Kidney glomerular epithelial cell (primary cell): ENCODE results near the gene SCO1.
A peak's percentile ranks its signal among the peaks of the same experiment; 100 is the strongest.

ENCODE experiments used
- DNase-seq: peaks from one replicate; lab custom pipeline; 2025; lab: John Stamatoyannopoulos, UW

SCO1 gene

DNA sequence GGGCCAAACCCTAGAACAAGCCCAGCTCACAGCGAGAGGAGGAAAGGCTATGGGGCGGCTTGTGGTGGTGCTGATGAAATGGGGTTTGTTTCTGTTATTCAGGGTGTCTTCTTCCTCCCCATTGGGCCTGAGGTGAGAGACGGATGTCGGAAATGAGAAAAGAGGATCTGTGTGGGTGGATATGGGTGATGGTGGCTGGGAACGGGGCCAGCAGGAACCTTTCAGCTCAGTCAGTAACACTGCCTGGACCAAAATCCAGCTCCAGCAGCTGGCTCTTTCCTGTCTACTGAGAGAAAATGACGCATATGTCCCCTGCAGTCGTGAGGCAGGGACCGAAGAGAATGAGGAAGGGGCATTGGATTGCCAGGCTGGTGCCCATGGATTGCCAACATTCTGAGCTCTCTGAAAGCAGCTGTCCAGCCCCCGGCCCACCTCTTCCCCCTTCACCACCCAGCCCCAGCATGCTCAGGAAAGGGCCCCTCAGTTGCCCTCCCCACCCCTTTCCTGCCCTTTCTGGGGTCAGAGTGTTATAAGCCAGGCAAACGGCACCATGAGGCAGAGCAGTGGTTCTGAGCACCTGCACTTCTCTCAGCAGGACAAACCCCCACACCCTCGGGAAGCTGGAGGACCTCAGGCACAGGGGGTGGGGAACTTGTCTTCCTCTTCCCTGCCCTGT, 44.2 kb downstream of the SCO1 start:
- no peak for DNase-seq

DNA sequence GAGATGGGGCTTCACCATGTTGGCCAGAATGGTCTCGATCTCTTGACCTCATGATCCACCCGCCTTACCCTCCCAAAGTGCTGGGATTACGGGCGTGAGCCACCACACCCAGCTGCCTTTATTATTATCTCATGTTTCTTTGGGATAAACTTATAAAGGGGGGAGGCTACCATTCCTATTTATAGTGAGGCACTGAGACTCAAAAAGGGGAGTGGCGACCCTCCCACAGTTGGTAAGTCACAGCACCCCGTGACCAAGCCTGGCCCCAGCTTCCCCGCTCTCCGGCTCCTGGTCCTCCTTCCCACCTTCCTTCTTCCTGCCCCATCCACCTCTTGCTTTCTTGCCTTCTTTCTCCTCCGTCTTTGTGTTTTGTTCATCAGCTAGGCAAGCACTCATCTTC, 45.4 kb downstream of the SCO1 start:
- no peak for DNase-seq

DNA sequence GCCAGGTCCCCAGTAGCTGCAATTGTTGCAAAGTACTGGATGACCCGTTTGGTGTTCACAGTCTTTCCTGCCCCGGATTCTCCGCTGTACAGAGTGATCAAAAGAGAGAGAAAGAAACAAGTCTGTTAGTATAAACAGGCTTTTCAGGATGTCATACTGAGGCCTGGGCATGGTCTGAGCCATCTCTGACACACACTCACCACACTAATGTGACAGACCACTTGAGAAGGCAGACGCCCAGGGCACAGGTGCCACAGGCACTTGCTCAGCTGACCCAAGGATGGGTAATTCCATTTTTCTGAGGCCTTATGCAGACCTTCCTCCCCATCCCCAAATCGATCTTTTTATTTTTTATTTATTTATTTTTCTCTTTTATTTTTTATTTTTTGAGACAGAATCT, 47.7 kb downstream of the SCO1 start:
- no peak for DNase-seq

- no peak for DNase-seq
Observed at GRCh38 chr17:10648956-10649355, 48.4 kb downstream of the SCO1 start.

DNA sequence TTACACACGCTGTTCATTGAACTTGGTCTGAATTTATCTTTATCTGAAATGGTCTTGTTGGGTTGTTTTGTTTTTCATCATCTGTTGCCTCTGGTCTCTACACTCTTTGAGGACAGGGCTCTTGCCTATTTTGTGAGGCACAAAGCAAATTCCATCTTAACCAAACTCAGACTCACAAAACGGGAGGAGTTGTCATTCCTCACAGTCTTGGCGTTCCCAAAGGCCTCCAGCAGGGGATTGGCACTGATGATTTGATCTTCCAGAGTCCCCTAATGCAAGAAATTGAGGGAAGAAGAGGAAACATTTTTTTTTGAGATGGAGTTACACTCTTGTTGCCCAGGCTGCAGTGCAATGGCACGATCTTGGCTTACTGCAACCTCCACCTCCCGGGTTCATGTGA, 49.0 kb downstream of the SCO1 start:
- DNase-seq, result no peak

- DNase-seq, result peak; percentile 53
Observed at GRCh38 chr17:10646392-10646990, 50.8 kb downstream of the SCO1 start.

GRCh38 chr17:10640475-10640874, 56.9 kb downstream of the SCO1 start:
- DNase-seq, result no peak

DNA sequence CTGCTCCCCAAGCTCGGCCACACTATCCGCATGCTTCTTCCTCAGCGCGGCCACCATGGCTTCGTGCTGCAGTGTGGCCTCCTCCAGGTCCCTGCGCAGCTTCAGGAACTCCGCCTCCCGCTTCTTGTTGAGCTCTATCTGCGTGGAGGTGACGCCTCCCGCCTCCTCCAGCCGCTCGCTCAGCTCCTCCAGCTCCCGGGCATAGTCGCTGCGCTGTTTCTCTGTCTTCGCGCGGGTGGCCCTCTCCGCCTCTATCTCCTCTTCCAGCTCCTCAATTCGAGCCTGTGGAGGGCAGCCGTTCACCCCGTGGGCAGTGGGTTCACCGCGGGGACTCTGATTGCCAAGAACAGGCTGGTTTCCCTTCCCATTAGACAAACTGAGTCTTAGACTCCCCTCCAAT, 59.2 kb downstream of the SCO1 start:
- DNase-seq, result no peak

- no peak for DNase-seq
Observed at GRCh38 chr17:10635290-10635689, 62.0 kb downstream of the SCO1 start.

- no peak for DNase-seq
Observed at GRCh38 chr17:10633738-10634379, 63.5 kb downstream of the SCO1 start.

DNA sequence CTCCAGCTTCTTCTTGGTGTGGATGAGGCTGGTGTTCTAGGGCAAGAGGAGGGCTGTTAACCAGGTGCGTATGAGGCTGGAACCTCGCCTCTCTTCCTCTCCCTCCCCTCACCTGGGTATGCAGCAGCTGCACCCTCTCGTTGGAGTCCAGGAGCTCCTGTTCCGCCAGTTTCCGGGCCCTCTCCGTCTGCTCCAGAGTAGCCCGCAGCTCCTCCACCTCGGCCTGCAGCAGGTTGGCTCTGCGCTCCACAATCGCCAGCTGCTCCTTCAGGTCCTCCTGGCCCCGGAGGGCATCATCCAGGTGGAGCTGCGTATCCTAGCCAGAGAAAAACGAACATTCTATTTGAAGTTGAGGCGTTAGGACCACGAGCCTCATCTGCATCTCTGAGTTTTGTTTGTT, 65.6 kb downstream of the SCO1 start:
- DNase-seq, result no peak

- DNase-seq, result peak; percentile 25
Observed at GRCh38 chr17:10631048-10631700, 66.2 kb downstream of the SCO1 start.

GRCh38 chr17:10629706-10630105, 67.6 kb downstream of the SCO1 start:
- DNase-seq, result no peak

DNA sequence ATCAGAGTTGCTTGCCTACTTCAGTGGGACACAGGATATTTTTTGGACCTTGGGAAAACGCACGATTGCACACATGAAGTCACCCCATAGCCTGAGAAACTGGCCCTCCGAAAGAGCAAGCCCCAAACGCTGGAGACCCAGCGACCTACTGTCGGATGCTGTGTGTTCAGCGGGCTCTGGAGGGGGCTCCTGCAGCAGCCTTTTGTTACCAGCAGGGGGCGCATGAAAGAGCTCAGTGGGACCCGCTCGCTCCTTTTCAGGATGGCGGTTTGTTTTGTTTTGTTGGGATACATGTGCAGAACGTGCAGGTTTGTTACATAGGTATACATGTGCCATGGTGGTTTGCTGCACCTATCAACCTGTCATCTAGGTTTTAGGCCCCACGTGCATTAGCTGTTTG, 68.6 kb downstream of the SCO1 start:
- no peak for DNase-seq

DNA sequence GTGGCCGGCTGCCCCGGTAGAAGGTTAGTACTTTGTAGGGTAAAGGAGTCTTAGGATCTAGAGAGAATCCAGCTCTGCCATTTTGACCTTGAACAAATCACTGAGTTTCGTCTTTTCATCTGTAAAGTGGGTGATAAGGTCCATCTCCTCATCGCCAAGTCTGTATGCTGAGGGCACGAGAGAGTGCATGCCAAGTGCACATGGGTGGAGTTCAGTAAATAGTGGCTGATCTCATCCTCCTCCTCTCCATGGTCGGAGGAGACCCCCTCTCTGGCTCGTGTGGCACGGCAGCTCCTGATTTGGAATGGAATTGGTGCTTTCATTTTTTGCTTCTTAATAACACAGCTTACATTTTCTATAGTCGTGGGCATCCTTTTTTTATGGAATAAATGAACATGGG, 70.9 kb downstream of the SCO1 start:
- no peak for DNase-seq

DNA sequence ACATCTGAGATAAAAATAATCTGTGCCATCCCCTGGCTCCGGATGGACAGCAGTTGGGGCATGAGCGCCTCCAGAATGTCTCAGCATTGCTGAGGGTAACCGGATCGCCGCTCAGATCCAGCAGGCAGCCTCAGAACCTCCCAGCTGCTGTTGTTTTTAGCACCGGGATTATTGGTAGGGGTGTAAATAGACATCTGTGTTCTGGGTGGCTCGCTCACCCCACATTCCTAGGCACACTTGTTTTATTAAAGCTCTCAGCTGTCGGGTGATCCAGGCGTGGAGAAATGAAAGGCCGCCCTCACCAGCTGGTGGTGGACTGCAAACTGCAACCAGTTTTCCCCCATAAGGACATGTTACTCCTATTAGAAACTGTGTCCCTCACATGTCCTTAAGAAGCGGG, 72.4 kb downstream of the SCO1 start:
- no peak for DNase-seq

- DNase-seq, result no peak
Observed at GRCh38 chr17:10623737-10624338, 73.5 kb downstream of the SCO1 start.

- DNase-seq, result no peak
Observed at GRCh38 chr17:10622617-10623485, 74.5 kb downstream of the SCO1 start.
